ENCODE measurements around the gene SHB.

The SHB gene

DNA sequence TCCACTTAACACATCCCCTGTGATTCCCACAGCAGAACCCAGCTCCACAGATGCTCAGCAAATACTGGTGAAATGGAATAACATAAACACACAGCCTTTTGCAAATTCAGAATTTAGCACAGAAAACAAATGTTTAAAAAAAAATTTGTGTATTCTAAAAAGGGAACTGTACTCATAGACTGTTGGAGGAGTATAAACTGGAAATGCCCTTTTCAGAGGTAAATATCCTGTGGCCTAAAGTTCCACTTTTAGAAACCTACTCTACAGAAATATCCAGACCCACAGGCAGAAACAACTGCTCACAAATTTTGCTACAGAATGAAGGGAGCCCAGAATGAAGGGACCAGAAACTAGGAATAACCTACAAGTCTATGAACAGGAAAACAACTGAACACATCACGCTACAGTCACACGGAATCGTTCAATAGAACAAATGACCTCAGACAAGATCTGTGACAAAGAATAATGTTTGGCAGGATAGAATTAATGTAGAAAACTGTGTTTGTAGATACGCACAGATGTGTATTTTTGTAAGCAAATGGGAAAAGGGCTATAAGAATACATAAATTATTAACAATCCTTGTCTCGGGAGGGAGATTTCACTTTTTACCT lies 78.5 kb downstream of the SHB start:
- DNase-seq (ENCODE audit: low read depth in 3 of 3, low spot score in 1 of 3): no peak

- DNase-seq (ENCODE audit: low read depth in 3 of 3, low spot score in 1 of 3): no peak
These were observed 79.3 kb downstream of the SHB start for GRCh38 chr9:37989701-37990100.

DNA sequence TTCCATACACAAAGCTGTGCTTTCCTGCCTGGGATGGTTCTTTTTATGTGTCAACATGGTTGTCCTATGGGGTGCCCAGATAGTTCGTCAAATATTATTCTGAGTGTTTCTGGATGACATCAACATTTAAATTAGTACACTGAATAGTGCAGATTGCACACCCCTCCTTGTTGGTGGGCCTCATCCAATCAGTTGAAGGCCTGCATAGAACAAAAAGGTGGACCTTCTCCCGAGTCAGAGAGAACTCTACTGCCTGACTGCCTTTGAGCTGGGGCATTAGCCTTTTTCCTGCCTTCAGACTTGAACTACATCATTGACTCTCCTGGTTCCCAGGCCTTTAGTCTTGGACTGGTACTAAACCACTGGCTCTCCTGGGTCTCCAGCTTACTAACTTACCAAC lies 80.4 kb downstream of the SHB start:
- no peak for DNase-seq (ENCODE audit: low read depth in 3 of 3, low spot score in 1 of 3)

DNA sequence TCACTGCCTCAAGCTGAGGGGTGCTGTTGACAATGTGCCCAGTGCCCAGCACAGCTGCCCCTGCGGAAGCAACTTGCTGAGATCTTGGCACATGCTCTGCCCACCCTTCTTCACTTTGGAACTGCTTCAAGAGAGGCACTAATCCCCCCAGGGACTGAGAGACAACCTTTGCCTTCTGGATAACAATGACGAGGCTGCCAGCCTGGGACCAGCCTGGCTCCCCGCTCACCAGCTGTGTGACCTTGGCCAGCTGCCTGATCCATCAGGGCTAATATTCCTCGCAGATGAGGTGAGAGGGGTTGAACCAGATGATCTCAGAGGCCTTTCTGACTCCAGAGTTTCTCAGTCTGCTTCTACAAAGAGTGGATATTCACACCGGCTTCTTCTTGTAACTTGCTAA lies 81.0 kb downstream of the SHB start:
- no peak for DNase-seq (ENCODE audit: low read depth in 3 of 3, low spot score in 1 of 3)

GRCh38 chr9:37987467-37987981 lies 81.5 kb downstream of the SHB start:
- no peak for DNase-seq (ENCODE audit: low read depth in 3 of 3, low spot score in 1 of 3)

GRCh38 chr9:37986771-37987258 lies 82.2 kb downstream of the SHB start:
- DNase-seq (ENCODE audit: low read depth in 3 of 3, low spot score in 1 of 3): no peak

- no peak for DNase-seq (ENCODE audit: low read depth in 3 of 3, low spot score in 1 of 3)
These were observed 83.0 kb downstream of the SHB start for GRCh38 chr9:37986001-37986400.

DNA sequence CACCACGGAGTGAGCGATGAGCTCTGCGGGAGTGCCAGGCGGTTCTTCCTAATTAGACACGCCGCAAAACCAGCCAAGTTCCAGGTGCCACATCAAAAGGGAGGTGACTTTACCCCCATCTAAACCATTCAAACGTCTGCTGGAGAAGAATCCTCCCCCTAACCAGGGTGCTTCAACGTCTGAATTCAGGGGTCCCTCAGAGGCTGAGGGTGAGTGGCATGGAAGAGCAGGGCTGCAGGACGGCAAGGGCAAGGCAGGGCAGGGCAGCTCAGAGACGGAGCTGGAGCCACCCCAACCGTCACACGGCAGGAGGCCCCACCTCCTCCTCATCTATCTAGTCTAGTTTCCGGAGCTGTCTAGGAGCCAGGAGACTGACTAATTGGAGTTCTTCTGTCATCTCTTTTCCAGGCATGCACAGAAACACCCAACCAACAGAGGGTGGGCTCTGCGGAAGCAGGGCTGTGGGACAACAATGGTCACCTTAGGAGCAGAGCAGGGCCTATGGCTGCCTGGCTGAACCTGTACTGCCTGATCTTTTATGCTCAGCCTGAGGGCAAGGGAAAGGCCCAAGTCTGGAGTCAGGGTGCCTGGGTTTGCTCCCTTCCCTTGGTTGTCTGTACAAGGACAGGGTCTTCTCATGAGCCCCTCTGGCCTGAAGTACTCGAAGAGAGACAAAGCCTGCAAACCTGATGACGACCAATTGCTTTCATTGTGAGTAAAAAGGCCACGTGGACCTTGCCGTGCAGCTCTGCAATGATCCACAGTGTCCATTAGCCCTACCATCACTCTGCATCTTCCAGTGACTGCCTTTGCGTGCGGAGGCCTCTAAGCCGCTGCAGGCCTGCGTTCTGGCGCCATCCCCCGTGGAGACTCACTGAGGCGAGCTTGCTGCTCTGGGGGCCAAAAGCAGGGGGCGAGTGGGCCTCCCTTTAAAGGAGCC lies 84.1 kb downstream of the SHB start:
- no peak for DNase-seq (ENCODE audit: low read depth in 3 of 3, low spot score in 1 of 3)

- DNase-seq (ENCODE audit: low read depth in 3 of 3, low spot score in 1 of 3): no peak
These were observed 84.8 kb downstream of the SHB start for GRCh38 chr9:37984278-37984671.

DNA sequence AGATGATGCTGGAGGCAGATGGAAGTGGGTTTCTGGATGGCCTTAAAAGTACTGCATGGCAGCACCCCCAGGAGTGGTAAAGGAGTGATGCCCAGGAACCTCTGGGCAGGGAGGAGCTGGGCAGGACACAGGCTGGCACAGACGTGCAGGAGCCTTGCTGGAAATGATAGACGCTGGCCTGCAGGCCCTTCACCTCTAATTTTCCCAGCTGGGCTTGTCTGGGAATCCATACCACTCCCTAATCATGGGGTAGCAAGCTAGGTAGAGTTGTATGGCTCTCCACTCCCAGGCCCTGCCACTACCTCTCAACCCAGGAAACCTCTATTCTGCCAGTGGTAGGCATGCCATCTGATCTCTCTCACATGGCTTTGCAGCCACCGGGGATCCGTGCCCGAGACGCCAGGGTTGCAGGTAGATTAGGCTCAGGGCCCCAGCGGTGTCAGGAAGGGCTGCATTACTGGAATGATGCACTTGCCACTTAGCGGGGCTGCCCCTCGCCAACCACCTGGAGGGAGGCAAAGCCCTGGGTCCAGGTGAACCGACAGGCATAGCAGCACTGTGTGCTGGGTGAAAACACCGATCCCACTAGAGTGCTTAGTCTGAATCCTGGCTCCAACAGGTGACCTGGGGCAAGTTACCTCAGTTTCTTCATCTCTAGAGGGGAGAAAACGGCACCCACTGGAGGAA lies 85.5 kb downstream of the SHB start:
- no peak for DNase-seq (ENCODE audit: low read depth in 3 of 3, low spot score in 1 of 3)

DNA sequence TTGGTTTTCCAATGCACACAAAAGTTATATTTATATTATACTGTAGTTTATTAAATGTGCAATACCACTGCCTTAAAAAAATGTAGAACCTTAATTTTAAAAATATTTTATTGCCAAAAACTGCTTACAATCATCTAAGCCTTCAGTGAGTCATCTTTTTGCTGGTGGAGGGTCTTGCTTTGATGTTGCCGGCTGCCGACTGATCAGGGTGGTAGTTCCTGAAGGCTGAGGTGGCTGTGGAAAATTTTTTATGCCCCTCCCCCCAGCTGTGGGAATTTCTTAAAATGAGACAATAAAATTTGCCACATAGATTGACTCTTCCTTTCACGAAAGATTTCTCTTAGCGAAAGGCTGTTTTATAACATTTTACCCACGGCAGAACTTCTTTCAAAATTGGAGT lies 89.2 kb downstream of the SHB start:
- DNase-seq (ENCODE audit: low read depth in 3 of 3, low spot score in 1 of 3): no peak

- no peak for DNase-seq (ENCODE audit: low read depth in 3 of 3, low spot score in 1 of 3)
These were observed 90.0 kb downstream of the SHB start for GRCh38 chr9:37978983-37979382.

- DNase-seq (ENCODE audit: low read depth in 3 of 3, low spot score in 1 of 3): no peak
These were observed 90.6 kb downstream of the SHB start for GRCh38 chr9:37978481-37978864.

- no peak for DNase-seq (ENCODE audit: low read depth in 3 of 3, low spot score in 1 of 3)
These were observed 91.1 kb downstream of the SHB start for GRCh38 chr9:37977851-37978480.

DNA sequence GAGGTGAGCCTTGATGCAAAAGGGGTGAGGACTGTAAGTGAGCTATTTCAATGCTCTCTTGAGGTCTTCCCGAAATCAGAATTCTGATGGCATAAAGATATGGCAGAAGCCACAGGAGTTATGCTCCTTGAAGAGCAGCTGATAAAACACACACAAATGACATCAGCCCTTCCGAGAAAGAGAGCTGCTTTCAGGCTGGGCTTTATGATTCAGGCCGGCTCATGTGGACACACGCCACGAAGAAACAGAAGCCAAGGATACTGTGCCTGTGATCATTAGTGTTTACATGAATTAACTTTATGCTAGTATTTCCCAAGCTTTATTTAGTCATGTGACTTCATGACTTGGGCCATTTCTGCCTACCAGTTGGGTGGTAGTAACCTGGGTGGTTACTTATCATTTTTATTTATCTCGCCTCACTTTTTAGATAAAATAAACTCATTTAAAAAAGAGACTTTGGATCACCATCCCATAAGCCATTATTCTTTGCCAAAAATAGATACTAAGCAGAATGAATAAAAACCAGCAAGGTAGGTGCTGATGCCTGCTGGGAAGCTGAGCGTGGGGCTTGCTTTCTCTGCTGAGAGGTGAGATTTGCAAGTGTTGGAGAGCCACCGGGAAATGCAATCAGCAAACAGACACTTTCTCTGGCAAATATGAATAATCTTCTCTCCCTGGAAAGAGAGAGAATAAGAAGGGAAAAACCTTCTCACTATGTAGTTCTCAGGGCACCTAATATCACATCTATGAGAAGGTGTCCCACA lies 92.1 kb downstream of the SHB start:
- no peak for DNase-seq (ENCODE audit: low read depth in 3 of 3, low spot score in 1 of 3)

GRCh38 chr9:37975639-37976038 lies 93.4 kb downstream of the SHB start:
- no peak for DNase-seq (ENCODE audit: low read depth in 3 of 3, low spot score in 1 of 3)

DNA sequence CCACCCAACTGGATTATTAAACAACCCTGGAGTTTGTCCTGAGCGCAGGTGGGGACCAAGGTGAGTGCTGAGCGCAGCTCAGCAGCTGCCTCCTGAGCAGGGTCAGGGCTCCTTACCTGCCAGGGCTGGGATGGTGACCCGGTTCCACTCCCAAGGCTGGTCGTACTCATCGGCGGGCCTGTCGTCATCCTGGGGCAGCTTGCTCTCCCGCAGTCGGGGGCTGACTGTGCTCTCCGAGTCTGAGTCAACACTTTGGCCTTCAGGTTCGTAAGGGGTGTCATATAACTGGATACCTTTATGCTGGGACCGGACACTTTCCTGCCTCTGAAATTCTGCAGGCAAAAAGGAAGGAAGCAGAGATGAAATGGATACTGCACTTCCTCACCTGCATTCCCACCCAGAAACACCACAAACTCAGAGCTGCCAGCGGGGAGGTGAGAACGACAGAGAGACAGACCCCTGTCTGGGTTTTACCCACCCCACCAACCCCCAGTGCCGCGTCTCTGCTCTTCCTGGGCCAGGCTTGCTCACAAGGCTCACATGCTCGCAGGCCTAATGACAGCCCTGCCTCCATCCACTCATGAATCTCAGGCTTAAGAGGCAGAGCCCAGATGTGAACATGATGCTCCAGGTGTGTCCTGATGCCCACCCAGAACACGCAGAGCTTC lies 94.4 kb downstream of the SHB start:
- no peak for DNase-seq (ENCODE audit: low read depth in 3 of 3, low spot score in 1 of 3)

DNA sequence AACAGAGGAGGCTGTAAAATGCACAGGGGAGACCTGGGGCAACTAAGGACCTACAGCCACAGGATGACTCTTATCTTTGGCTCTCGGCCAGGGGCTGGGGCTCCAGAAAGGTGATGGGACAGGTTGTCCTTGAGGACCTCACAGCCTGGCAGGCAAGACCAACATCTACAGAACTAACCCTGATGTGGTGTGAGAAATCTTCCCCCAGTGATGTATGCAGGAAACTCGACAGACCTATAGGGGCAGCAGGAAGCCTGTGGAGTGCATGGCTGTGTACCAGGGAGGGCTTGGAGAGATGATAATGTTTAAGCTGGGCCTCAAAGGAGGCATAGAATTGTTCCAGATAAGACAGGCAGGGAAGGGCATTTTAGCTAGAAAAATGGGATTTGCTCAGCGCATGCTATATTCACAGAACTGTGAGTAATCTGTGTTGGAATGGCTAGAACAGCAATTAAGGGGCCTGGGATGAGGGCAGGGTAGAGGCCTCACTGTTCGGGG lies 96.6 kb downstream of the SHB start:
- DNase-seq (ENCODE audit: low read depth in 3 of 3, low spot score in 1 of 3): no peak

- no peak for DNase-seq (ENCODE audit: low read depth in 3 of 3, low spot score in 1 of 3)
These were observed 97.3 kb downstream of the SHB start for GRCh38 chr9:37971691-37972090.

DNA sequence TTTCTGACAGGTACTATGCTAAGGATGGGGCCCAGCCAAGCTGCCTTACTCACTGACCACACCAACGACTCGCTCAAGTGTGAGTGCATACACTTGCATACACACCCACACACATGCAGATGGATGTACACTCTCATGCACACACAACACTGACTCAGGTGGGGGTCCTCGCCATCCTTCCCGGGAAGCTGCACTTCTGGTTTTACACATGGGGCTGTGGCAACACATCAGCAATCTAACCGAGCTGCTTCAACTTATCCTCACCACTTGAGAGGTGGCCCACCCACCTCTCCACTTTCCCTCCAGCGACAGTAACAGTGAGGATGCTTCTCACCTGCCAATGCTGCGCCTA lies 97.9 kb downstream of the SHB start:
- DNase-seq (ENCODE audit: low read depth in 3 of 3, low spot score in 1 of 3): no peak
